Lower lobe of right lung (tissue), 2 donors: Measurements from ENCODE around the gene CFAP77. TPM values are rescaled to one million over a fixed set of nuclear protein-coding genes. Genes with fewer than 3 reads are reported as not detected.

Experiments
- ATAC-seq, 2 donors: fragments of 200-7000 bp; cut with Tn5 transposase; one replicate each; pipeline ENCODE4 v1.9.1; 2020 to 2022; ENCODE audit warnings: mild to moderate bottlenecking in 2 of 2, moderate library complexity in 2 of 2
- DNase-seq: peaks from one replicate; pipeline ENCODE4 v3.0.0-alpha.2; 2020
- H3K27ac ChIP-seq: fragments of 200-600 bp; one replicate; pipeline ENCODE4 v1.8.0; 2022
- H3K27me3 ChIP-seq: fragments of 200-600 bp; one replicate; pipeline ENCODE4 v1.8.0; 2022; ENCODE audit warnings: low read depth
- H3K36me3 ChIP-seq: fragments of 200-600 bp; one replicate; pipeline ENCODE4 v1.8.0; 2022; ENCODE audit warnings: mild to moderate bottlenecking
- H3K4me1 ChIP-seq: fragments of 200-600 bp; one replicate; pipeline ENCODE4 v1.8.0; 2022
- H3K4me3 ChIP-seq: fragments of 200-600 bp; one replicate; pipeline ENCODE4 v1.8.0; 2022; ENCODE audit warnings: mild to moderate bottlenecking
- H3K9me3 ChIP-seq: fragments of 200-600 bp; one replicate; pipeline ENCODE4 v1.8.0; 2022
- CTCF ChIP-seq: fragments of 200-600 bp; IDR thresholded peaks from one replicate; pipeline ENCODE4 v1.8.0; 2022; ENCODE audit warnings: antibody characterized with exemption, mild to moderate bottlenecking
- intact Hi-C: fragments of 100-400 bp; cut with DNase I; formaldehyde crosslinking; loops from one replicate; pipeline ENCODE4 v1.11.0; 2022
- total RNA-seq: library from RNA; stranded (reverse); fragmentation: NEBNext Ultra II Directional; extraction: Animal tissue kit (Norgen Biotek cat#: 25700); gene quantifications from one replicate; pipeline ENCODE4 v1.2.1, GENCODE V29; 2021
- donor health status: DM: no; HTN: yes; CAD: no; lungs with severe emphysema.

The CFAP77 gene
- total RNA-seq, 1 donor from 2014 or later = 3.7 TPM

DNA sequence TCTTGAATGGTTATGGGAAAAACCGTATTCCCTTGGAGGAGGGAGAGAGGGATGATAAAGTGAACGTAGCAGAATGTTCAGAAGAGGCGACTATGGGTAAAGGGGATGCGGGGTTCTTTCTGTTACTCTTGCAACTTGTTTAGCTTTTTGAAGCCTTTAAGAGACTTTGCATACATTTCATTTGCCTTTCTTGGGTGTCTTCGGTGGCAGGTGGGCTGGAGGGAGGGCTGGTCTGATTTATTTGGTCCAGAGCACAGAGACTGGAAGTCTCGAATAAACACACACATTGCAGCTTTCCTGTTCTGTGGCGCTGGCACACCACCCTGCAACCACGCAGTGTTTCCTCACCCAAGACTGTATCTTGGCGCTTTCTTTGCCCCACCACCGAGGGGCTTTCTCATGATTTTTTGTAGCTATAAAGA lies 26.5 kb upstream of the CFAP77 start:
- Histone ChIP-seq H3K9me3 (no peaks in the 10 kb centered on the region), H3K4me1 (peaks cover 13% of the 10 kb centered on the region), H3K4me3 (no peak overlapping the region), H3K27ac (peak overlapping the region; percentile 18), H3K27me3 (no peaks in the 10 kb centered on the region), H3K36me3 (peaks cover 88% of the 10 kb centered on the region)
- DNase-seq (no peak), ATAC-seq (no peak)
- intact Hi-C loops = no loop called here
- TF ChIP-seq CTCF = no peak

- no peak for TF ChIP-seq CTCF
- Histone ChIP-seq H3K27me3 (no peaks in the 10 kb centered on the region), H3K4me1 (peaks cover 13% of the 10 kb centered on the region), H3K4me3 (no peak overlapping the region), H3K9me3 (no peaks in the 10 kb centered on the region), H3K27ac (no peak overlapping the region), H3K36me3 (peaks cover 88% of the 10 kb centered on the region)
- no peak for DNase-seq
- ATAC-seq = no peak
- intact Hi-C loops = no loop called here
Observed at GRCh38 chr9:132384376-132384775, 25.6 kb upstream of the CFAP77 start.

- H3K36me3 ChIP-seq = peaks cover 94% of the 10 kb centered on the region
- H3K9me3 ChIP-seq = no peaks in the 10 kb centered on the region
- no peak overlapping the region for H3K27ac ChIP-seq
- H3K27me3 ChIP-seq = no peaks in the 10 kb centered on the region
- TF ChIP-seq CTCF = no peak
- ATAC-seq (no peak), DNase-seq (no peak)
- peaks cover 12% of the 10 kb centered on the region for H3K4me1 ChIP-seq
- H3K4me3 ChIP-seq = no peak overlapping the region
- intact Hi-C loops = no loop called here
Observed at GRCh38 chr9:132387133-132387532, 22.9 kb upstream of the CFAP77 start.

DNA sequence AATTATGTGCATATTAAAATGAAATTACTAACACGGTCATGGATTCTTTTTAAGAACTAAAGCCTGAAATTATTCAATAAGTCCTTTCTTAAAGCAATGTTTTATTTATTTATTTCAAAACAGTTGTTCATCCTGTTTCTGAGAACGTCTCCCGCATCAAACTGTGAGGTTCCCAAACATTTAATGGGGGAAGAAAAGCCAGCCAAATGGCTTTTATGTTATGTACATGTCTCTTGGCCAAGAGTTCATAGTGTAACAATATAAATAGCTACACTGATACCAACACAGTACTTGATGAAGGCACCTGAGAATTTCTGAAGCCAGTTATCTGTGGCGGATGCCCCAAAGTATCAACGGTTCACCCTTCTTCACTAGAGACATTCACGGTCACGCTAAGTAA lies 19.0 kb upstream of the CFAP77 start:
- H3K4me1 ChIP-seq = no peaks in the 10 kb centered on the region
- intact Hi-C loops = no loop called here
- TF ChIP-seq CTCF = no peak
- no peaks in the 10 kb centered on the region for H3K27me3 ChIP-seq
- DNase-seq = no peak
- H3K9me3 ChIP-seq = no peaks in the 10 kb centered on the region
- H3K4me3 ChIP-seq = no peak overlapping the region
- H3K27ac ChIP-seq = no peak overlapping the region
- peaks cover 98% of the 10 kb centered on the region for H3K36me3 ChIP-seq
- ATAC-seq = no peak

DNA sequence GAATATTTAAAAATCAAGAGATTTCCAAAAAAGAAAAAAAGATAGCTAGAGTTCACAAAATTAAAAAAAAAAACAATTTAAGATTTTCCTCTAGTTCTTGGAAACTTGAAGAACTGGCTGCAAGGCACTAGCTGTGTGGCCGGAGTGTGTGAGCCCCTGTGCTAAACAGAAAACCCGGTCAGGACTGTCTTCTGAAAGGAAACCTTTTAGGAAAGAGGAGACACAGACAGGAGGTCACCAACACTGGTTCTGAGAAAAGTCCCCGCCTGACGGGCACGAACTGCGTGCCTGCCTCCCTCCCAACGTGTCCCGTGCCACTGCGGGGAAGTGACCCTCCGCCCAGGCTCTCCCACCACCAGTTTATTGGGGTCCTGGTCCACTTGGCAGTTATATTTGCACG lies 18.6 kb upstream of the CFAP77 start:
- Histone ChIP-seq H3K4me1 (no peaks in the 10 kb centered on the region), H3K27ac (no peak overlapping the region), H3K36me3 (peaks cover 98% of the 10 kb centered on the region), H3K4me3 (no peak overlapping the region), H3K9me3 (no peaks in the 10 kb centered on the region), H3K27me3 (no peaks in the 10 kb centered on the region)
- TF ChIP-seq CTCF = no peak
- DNase-seq (no peak), ATAC-seq (no peak)
- intact Hi-C loops = no loop called here

DNA sequence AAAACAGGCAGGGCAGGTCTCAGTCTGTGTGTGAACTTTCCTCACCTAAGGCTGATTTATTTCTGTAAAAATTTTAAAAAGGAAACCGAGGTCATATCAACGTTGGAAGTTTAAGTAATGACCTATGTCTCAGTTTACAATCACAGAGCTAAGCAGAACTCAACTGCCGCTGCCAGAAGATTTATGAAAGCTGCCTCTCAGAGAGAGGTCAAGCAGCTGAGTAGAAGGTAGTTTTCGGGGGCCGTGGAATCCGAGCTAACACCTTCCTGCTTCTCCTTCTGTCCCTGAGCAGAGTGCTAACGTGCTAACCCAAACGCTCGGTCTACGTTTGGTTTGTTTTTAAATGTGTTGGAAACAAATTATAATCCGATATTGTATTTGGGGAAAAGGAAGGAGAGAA lies 14.5 kb upstream of the CFAP77 start:
- H3K4me1 ChIP-seq = no peaks in the 10 kb centered on the region
- peaks cover 98% of the 10 kb centered on the region for H3K36me3 ChIP-seq
- no peaks in the 10 kb centered on the region for H3K9me3 ChIP-seq
- H3K27me3 ChIP-seq = no peaks in the 10 kb centered on the region
- DNase-seq (no peak), ATAC-seq (no peak)
- intact Hi-C loops = no loop called here
- TF ChIP-seq CTCF = no peak
- no peak overlapping the region for H3K27ac ChIP-seq
- H3K4me3 ChIP-seq = no peak overlapping the region
